GM10266 (cell line): Measurements from ENCODE around the gene LBX1.
"Not testable (repeated sequence)": the region's sequence is repeated elsewhere in the genome, so short reads cannot be mapped to it uniquely, and the experiment has no call there.

Experiments
- DNase-seq: peaks from one replicate; pipeline ENCODE4 v3.0.0; 2012; ENCODE audit errors: extremely low spot score
- TF ChIP-seq, protein P1 (sequence below): IDR thresholded peaks from 2 replicates; pipeline ENCODE4 v1.5.1; 2012; ENCODE audit warnings: mild to moderate bottlenecking, low read depth; ENCODE audit not compliant: control insufficient read depth, insufficient read depth; ENCODE audit errors: missing control alignments

The LBX1 gene

DNA sequence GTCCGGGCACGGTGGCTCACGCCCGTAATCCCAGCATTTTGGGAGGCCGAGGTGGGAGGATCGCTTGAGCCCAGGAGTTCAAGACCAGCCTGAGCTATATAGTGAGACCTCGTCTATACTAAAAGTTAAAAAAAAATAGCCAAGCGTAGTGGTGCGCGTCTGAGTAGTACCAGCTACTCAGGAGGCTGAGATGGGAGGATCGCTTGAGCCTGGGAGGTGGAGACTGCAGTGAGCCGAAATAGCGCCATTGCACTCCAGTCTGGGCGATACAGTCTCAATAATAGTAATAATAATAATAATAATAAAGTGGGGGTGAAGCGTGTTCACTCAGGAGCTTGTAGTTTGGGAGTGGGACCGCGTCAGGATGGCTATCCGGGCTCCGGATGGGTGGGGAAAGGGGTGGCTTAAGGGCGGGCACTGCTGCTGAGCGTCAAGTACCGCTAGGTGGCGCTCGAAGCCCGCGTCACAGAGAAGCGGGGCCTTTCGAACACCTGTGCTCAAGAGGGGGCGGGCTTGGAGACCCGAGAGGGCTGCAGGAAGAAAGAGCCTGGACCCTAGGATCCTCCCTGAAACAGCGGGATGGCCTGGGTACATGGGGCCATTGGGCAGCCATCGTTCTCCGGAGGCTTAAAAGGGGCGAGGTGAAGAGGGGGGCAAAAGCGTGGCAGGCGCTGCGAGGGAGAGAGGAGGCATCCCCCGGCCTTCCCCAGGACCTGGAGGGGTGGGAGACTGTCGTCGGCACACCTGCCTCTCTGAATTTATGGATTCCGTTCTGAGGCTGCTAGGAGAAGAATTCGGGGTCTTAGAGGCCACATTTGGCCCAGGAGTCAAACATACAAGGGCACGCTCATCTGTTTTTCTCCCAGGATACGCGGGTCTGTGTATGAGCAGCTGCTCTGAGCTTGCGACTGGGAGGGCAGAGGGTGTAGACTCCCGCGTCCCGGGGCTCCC lies 14.5 kb downstream of the LBX1 start:
- DNase-seq: peak; percentile 81
- TF ChIP-seq, protein P1, sequence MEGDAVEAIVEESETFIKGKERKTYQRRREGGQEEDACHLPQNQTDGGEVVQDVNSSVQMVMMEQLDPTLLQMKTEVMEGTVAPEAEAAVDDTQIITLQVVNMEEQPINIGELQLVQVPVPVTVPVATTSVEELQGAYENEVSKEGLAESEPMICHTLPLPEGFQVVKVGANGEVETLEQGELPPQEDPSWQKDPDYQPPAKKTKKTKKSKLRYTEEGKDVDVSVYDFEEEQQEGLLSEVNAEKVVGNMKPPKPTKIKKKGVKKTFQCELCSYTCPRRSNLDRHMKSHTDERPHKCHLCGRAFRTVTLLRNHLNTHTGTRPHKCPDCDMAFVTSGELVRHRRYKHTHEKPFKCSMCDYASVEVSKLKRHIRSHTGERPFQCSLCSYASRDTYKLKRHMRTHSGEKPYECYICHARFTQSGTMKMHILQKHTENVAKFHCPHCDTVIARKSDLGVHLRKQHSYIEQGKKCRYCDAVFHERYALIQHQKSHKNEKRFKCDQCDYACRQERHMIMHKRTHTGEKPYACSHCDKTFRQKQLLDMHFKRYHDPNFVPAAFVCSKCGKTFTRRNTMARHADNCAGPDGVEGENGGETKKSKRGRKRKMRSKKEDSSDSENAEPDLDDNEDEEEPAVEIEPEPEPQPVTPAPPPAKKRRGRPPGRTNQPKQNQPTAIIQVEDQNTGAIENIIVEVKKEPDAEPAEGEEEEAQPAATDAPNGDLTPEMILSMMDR: peak; percentile 93

DNA sequence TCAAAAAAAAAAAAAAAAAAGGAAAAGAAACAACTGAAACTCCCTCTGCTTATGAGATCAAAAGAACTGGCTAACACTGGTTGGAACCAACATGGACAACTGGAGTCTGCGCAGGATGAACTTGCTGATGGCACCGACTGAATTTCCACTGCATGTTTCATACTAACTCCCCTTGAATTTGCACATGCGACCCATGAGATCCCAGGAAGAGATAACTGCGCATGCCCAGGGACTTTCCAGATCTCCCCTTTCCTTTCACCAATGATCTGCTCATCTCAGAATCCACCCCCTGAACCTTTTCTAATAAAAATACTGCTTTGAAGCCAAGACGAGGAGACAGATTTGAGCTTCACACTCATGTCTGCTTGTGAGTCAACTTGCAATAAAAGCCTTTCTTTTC lies 20.7 kb downstream of the LBX1 start:
- no peak for DNase-seq
- TF ChIP-seq, protein P1: no peak

DNA sequence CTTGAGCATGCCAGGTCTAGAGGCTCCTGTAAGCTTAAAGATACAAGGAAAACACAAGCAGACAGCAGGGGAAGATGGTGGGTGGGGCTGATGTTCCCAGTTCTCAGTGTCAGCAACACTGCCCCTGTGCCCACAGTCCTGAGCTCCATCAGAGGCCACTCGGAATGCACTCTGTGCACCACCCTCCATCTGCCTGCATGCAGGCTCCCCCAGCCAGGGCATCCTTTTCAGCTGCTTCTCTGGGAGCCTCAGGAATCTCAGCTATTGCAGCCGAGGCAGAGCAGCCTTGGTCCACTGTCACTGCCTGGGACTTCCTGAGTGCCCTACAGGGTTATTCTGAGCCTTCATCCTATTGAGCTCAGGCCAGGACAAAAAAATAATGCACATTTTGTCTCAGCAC lies 22.2 kb downstream of the LBX1 start:
- DNase-seq: no peak
- TF ChIP-seq, protein P1: no peak

DNA sequence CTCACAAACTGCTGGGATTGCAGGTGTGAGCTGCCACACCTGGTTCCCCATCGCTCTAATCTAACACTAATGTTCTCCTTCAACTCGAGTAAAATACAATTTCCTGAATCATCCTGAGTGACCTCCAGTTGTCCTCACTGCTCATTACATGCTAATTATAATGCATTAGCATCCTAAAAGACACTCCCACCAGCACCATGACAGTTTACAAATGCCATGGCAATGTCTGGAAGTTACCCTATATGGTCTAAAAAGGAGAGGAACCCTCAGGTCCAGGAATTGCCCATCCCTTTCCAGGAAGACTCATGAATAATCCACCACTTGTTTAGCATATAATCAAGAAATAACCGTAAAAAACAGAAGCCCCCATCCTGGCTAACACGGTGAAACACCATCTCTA lies 26.6 kb downstream of the LBX1 start:
- not testable (repeated sequence) for DNase-seq

DNA sequence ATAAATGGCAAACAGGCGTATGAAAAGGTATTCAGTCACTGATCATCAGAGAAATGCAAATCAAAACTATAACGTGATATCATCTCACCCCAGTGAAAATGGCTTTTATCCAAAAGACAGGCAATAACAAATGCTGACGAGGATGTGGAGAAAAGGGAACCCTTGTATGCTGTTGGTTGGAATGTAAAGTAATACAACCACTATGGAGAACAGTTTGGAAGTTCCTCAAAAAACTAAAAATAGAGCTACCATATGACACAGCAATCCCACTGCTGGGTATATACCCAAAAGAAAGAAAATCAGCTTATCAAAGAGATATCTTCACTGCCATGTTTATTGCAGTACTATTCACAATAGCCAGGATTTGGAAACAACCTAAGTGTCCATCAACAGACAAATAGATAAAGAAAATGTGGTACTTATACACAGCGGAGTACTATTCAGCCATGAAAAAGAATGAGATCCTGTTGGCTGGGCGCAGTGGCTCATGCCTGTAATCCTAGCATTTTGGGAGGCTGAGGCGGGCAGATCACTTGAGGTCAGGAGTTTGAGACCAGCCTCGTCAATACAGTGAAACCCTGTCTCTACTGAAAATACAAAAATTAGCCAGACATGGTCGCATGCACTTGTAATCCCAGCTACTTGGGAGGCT lies 30.8 kb downstream of the LBX1 start:
- DNase-seq: not testable (repeated sequence)

DNA sequence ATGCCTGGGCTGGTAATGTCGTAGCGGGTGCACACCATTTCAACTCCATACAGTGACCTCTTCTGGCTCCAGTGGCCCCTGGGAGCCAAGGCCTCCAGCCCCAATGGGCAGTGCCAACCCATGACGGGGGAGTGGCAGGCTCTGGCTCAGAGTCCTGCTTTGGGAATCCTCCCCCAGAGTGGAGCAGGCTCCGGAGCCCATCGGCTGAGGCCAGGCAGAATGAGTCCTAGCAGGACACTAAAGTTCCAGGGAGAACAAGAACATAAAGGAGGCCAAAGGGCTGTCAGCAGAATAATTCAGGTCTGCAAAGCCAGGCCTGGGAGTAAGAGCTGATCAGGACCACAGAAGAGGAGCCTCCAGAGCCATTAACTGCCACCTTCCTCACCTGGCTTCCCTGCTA lies 33.3 kb downstream of the LBX1 start:
- TF ChIP-seq, protein P1: no peak
- DNase-seq: peak; percentile 2

DNA sequence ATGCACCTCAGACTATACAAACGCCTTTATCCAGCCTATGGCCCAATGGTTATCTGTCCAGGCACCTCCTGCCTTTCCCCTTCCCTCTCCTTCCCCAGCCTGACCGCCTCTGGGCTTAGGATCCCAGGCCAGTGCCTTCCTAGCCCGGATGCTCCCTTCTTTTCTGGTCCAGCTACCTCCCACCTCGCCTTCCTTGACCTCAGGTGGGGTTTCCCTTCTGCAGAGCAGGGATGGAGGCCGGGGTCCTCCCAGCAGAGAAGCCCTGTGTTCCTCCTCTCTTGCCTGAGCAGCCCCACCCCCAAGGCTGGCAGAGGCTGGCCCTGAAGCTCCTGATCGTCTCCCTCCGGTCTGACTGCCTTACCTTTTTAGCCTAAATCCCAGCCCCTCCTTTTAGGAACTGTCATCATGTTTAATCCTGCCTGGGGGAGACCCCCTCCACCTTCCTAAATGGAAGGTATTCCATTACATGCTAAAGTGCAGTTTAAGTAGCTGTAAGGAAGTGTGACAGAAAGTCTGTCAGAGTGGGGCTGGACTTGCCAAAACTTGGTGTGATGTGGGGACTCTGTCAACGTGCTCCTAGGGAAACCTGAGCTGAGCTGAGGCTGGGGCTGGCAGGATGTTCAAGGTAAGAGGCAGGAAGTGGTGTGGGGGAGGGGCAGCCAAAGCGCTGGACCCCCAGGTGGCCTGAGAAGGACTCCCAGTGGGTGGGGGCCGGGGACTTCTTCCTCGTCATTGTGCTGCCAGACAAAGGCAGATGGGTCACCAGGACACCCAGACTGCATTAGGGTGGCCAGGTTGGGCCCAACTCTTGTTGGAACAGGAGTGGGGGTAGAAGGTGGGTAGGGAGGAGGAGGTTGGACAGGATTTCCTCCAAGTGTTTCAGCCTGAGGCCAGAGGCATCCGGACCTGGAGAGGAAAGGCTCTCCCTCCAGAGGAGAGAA lies 39.5 kb downstream of the LBX1 start:
- TF ChIP-seq, protein P1: no peak
- no peak for DNase-seq
